GM19324 (cell line): Measurements from ENCODE around the gene SLC6A4.
"Not testable (repeated sequence)": the region's sequence is repeated elsewhere in the genome, so short reads cannot be mapped to it uniquely, and the experiment has no call there.

Experiments used
- ATAC-seq: cut with Tn5 transposase; IDR thresholded peaks from one replicate; pipeline ENCODE4 v1.9.1; 2021; ENCODE audit warnings: mild to moderate bottlenecking, moderate library complexity; ENCODE audit not compliant: unreplicated experiment, low FRiP score

Gene SLC6A4

GRCh38 chr17:30187573-30187972, 47.9 kb downstream of the SLC6A4 start:
- no peak for ATAC-seq

GRCh38 chr17:30186761-30187160, 48.7 kb downstream of the SLC6A4 start:
- no peak for ATAC-seq

GRCh38 chr17:30176855-30177254, 58.6 kb downstream of the SLC6A4 start:
- no peak for ATAC-seq

- no peak for ATAC-seq
These were observed 60.9 kb downstream of the SLC6A4 start for GRCh38 chr17:30174556-30174955.

GRCh38 chr17:30173649-30174048, 61.8 kb downstream of the SLC6A4 start:
- peak; percentile 71 for ATAC-seq

DNA sequence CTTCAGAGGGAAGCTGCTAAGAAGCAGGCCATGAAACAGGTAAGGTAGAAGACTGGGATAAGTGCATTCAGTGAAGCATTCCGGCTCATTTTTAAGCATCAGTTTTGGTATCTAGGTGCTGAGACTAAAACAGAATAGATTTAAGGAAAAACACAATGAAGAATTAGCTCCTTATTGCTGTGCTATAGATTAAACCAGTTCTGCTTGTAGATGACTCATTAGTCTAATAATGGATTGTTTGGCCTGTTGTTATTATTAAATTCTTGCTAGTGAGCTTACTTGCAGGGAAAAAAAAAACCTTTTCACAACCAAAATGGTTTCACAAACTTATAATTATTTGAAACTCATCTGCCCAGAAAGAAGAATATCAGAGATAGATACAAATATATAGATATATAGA, 62.9 kb downstream of the SLC6A4 start:
- no peak for ATAC-seq

DNA sequence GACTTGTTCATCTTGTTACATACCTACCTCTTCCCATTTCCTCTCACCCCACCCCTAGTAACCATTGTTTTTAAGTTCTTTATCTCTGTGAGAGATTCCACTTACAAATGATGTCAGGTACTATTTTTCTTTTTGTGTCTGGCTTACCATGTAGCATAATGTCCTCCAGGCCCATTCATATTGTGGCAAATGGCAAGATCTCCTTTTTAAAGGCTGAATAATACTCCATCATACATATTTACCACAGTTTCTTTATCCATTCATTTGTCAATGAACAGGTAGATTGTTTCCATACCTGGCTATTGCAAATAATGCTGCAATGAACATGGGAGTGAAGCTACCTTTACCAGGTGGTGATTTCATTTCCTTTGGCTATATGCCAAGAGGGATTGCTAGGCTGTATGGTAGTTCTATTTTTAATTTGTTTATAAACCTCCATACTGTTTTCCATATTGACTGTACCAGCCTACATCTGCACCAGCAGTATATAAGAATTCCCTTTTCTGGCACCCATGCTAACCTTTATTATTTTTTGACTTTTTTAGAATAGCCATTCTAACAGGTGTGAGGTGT, 65.0 kb downstream of the SLC6A4 start:
- ATAC-seq: no peak

- ATAC-seq: no peak
These were observed 69.5 kb downstream of the SLC6A4 start for GRCh38 chr17:30165960-30166359.

DNA sequence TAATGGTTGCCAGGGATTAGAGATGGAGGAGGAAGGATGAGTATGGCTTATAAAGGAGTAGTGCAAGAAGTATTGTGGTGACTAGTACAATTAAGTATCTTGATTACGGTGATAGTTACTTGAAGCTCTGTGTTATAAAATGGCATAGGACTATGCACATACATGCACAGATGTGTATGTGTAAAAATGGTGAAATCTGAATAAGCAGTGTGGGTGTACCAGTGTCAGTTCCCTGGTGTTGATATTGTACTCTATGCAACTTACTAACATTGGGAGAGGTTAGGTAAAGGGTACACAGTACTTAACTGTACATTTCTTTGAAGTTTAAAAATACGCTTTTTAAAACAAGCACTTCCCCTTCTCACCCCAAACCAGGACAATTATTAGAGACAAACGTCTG, 70.3 kb downstream of the SLC6A4 start:
- ATAC-seq: no peak

- ATAC-seq: no peak
These were observed 71.0 kb downstream of the SLC6A4 start for GRCh38 chr17:30164531-30164930.

GRCh38 chr17:30161601-30162000, 73.9 kb downstream of the SLC6A4 start:
- ATAC-seq: no peak

DNA sequence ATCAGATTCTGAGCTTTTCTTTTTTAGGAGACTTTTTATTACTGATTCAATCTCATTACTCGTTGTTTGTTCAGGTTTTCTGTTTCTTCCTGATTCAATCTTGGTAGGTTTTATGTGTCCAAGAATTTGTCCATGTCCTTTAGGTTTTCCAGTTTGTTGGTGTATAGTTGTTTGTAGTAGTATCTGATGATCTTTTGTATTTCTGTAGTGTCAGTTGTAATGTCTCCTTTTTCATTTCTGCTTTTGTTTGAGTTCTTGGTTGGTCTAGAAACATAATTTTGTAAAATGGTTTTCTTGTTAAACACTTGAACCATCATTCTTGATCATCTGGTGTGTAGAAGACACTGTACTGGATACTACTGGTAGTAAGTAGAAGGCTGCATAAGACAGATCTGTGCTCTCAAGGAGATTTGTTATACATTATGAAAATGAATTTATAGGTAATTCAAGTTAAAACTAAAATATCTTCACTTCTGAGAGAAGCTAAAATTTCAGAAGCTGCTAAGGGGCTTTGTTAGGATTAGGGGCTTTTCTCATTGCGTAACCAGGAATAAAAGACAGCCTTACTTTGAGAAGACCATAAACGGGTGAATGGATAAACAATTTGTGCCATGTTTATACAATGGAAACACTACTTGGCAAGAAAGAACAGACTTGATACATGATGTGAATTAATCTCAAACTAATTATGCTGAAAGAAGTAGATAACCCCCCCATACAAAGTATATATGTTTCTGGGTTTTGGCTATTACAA, 74.9 kb downstream of the SLC6A4 start:
- ATAC-seq: no peak

DNA sequence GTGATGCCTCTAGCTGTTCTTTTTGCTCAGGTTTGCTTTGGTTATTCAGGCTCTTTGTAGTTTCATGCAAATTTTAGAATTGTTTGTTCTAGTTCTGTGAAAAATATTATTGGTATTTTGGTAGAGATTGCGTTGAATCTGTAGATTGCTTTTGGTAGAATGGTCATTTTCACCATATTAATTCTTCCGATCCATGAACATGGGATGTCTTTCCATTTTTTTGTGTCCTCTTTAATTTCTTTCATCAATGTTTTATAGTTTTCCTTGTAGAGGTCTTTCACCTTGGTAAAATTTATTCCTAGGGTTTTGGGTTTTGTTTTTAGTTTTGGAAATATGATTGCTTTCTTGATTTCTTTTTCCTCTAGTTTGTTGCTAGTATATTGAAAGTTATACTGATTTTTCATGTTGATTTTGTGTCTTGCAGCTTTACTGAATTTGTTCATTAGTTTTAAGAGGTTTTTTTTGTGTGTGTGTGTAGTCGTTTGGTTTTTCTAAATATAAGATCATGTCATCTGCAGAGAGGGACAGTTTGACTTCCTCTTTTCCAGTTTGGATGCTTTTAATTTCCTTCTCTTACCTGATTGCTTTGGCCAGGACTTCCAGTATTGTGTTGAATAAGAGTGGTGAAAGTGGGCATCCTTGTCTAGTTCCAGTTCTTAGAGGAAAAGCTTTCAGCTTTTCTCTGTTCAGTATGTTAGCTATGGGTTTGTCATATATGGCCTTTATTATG, 76.4 kb downstream of the SLC6A4 start:
- ATAC-seq: no peak

GRCh38 chr17:30155389-30155788, 80.1 kb downstream of the SLC6A4 start:
- no peak for ATAC-seq

- ATAC-seq: no peak
These were observed 82.0 kb downstream of the SLC6A4 start for GRCh38 chr17:30153463-30153862.

DNA sequence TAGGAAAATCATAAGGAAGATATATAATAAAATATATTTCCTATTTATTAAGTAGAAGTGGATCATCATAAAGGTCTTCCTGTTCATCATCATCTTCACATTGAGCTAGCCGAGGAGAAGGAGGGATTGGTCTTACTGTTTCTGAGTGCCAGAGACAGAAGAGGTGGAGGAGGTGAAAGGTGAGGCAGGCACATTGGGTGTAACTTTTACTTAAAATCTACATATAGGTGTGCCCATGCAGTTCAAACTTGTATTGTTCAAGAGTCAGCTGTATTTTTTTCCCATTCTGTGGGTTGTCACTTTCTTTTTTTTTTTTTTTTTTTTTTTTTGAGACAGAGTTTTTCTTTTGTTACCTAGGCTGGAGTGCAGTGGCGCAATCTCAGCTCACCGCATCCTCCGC, 84.0 kb downstream of the SLC6A4 start:
- no peak for ATAC-seq

- no peak for ATAC-seq
These were observed 87.1 kb downstream of the SLC6A4 start for GRCh38 chr17:30148376-30148775.

GRCh38 chr17:30147860-30148259, 87.6 kb downstream of the SLC6A4 start:
- not testable (repeated sequence) for ATAC-seq
